ENCODE measurements around the gene EPHB1. TPM values are rescaled to one million over a fixed set of nuclear protein-coding genes. Genes with fewer than 3 reads are reported as not detected.

EPHB1 gene
- total and polyA plus RNA-seq, 2 of the 13 experiments (the other 11 are each of a cell fraction or from before 2014, with no cell fraction given) = 0.07 to 0.21 TPM

GRCh38 chr3:134941820-134942219 lies 146.8 kb downstream of the EPHB1 start (continued):
- TF ChIP-seq SCMH1 (CRISPR knock-in tag; IDR thresholded peaks at IDR 0.05; ENCODE audit: borderline replicate concordance) = no peak
- TF ChIP-seq HNF4A (CRISPR knock-in tag; IDR thresholded peaks at IDR 0.05) = no peak
- no peak for TF ChIP-seq NCOA5 (CRISPR knock-in tag; IDR thresholded peaks at IDR 0.05)
- TF ChIP-seq IKZF5 (CRISPR knock-in tag; IDR thresholded peaks at IDR 0.05) = no peak
- no peak for TF ChIP-seq ZNF337 (CRISPR knock-in tag; IDR thresholded peaks at IDR 0.05; ENCODE audit: borderline replicate concordance, low read depth)
- no peak for TF ChIP-seq ZFP36L2 (CRISPR knock-in tag; IDR thresholded peaks at IDR 0.05)

GRCh38 chr3:134944429-134944828 lies 149.4 kb downstream of the EPHB1 start:
- H4K20me1 ChIP-seq (ENCODE audit: insufficient read depth, low read length) = no peaks in the 10 kb centered on the region
- ChIA-PET POLR2A (no interaction called here), CTCF (ENCODE audit: low intra/inter-chr PET ratio, low total read pairs) (no interaction called here)
- no peak overlapping the region for H3K4me3 ChIP-seq (replicated peaks in 1 of 3; ENCODE audit: insufficient read depth in 1 of 3, low read depth in 2 of 3, low read length in 3 of 3)
- H3K27ac ChIP-seq (ENCODE audit: extremely low read length, insufficient read depth, low read length) = no peak overlapping the region
- no peaks in the 10 kb centered on the region for H3K79me2 ChIP-seq (ENCODE audit: insufficient read depth, low read length)
- no peak for ATAC-seq
- H2AFZ ChIP-seq (ENCODE audit: low read length) = no peak overlapping the region
- intact Hi-C loops (cut with micrococcal nuclease; ENCODE audit: unreplicated experiment) = no loop called here
- FAIRE-seq = no peak
- no peak for DNase-seq (ENCODE audit: low spot score)
- no peak overlapping the region for H3K9ac ChIP-seq (ENCODE audit: insufficient read depth, low read depth, low read length)
- no peak for TF ChIP-seq BORCS8-MEF2B (CRISPR knock-in tag; IDR thresholded peaks at IDR 0.05)
- TF ChIP-seq ZSCAN12 (CRISPR knock-in tag; IDR thresholded peaks at IDR 0.05) = no peak
- TF ChIP-seq ZNF275 (CRISPR knock-in tag; IDR thresholded peaks at IDR 0.05; ENCODE audit: borderline replicate concordance) = no peak
- no peak for TF ChIP-seq SMAD9 (CRISPR knock-in tag; IDR thresholded peaks at IDR 0.05)
- no peak for TF ChIP-seq ZNF337 (CRISPR knock-in tag; IDR thresholded peaks at IDR 0.05; ENCODE audit: borderline replicate concordance, low read depth)
- TF ChIP-seq MAFF (IDR thresholded peaks at IDR 0.05; ENCODE audit: low read depth, low read length) = peak; percentile 72
- no peak for TF ChIP-seq MIER3 (CRISPR knock-in tag; IDR thresholded peaks at IDR 0.05; ENCODE audit: borderline replicate concordance)
- no peak for TF ChIP-seq ZBTB2 (CRISPR knock-in tag; IDR thresholded peaks at IDR 0.05; ENCODE audit: low read depth)
- no peak for TF ChIP-seq HHEX (CRISPR knock-in tag; IDR thresholded peaks at IDR 0.05)
- TF ChIP-seq ZKSCAN1 (IDR thresholded peaks at IDR 0.05; ENCODE audit: low read length) = no peak
- no peak for TF ChIP-seq ZFX (CRISPR knock-in tag; IDR thresholded peaks at IDR 0.05; ENCODE audit: low read depth)
- peak; percentile 68 to 85; a peak in 3 of 4 replicates for TF ChIP-seq MAFK (conservative IDR thresholded peaks at IDR 0.05 in 1 of 2, IDR thresholded peaks at IDR 0.05 in 1 of 2; ENCODE audit: low read length in 2 of 2)
- BruUV-seq (replicated peaks) = no TSS peak
- 7% methylated on average over 1 of the region's 1 CpG for WGBS (ENCODE audit: low lambda C conversion rate)
- no peak overlapping the region for H3K4me2 ChIP-seq (ENCODE audit: low read depth, low read length)
- H3K27me3 ChIP-seq (ENCODE audit: control insufficient read depth in 1 of 2, insufficient read depth in 2 of 2, low read length in 2 of 2) = no peaks in the 10 kb centered on the region
- H3K4me1 ChIP-seq (ENCODE audit: insufficient read depth, low read length) = no peaks in the 10 kb centered on the region
- H3K36me3 ChIP-seq (replicated peaks in 1 of 2; ENCODE audit: control insufficient read depth in 1 of 2, insufficient read depth in 2 of 2, low read length in 2 of 2) = no peaks in the 10 kb centered on the region
- H3K9me3 ChIP-seq (ENCODE audit: low read length) = no peaks in the 10 kb centered on the region
- in situ Hi-C loops (cut with HindIII; ENCODE audit: extremely low pct_ligation_motif_present, low pct_unique_long_range_greater_than_20kb) = no loop called here
